Measurements from ENCODE around the gene PLOD3.

The PLOD3 gene

DNA sequence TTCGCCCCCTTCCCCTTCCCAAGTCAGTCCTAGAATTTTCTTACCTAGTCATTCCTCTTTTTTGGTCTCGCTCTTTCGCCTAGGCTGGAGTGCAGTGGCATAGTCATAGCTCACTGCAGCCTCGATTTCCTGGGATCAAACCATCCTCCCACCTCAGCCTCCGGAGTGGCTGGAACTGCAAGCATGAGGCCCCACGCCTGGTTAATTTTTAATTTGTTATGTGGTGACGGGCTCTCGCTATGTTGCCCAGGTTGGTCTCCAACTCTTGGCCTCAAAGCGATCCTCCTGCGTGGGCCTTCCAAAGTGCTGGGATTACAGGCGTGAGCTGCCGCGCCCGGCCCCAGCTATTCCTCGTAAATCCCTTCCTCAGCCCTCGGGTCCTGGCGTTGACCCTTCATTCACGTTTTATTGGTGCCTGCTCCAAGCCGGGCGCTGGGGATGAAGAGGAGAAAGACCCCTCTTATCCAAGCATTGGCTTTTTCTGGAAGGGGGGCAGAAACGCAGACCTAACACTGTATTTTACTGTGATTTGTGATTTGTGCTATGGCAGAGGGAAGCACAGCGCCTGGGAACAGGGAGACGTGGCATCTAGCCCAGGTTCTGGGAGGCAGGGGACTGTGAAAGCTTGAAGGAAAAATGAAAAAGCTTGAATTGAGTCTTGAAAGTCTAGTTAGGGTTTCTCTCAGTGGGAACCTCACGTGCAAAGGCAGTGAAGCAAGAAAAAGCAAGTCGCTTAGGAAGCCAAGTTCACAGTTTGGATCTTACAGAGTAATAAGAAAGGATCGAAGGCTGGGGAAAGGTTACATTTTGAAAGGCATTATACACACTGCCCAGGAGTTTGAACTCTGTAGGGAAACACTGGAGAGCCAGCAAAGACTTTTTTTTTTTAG is 1.1 kb upstream of the PLOD3 start:
- H3K4me3 ChIP-seq (replicated peaks in 1 of 2; ENCODE audit: low read depth in 2 of 2, low read length in 2 of 2): peak overlapping the region; percentile 79 to 87
- DNase-seq (ENCODE audit: low read depth in 2 of 2): peak; percentile 12 to 20
- no peak for TF ChIP-seq CTCF (IDR thresholded peaks at IDR 0.05; ENCODE audit: low read depth, low read length)

DNA sequence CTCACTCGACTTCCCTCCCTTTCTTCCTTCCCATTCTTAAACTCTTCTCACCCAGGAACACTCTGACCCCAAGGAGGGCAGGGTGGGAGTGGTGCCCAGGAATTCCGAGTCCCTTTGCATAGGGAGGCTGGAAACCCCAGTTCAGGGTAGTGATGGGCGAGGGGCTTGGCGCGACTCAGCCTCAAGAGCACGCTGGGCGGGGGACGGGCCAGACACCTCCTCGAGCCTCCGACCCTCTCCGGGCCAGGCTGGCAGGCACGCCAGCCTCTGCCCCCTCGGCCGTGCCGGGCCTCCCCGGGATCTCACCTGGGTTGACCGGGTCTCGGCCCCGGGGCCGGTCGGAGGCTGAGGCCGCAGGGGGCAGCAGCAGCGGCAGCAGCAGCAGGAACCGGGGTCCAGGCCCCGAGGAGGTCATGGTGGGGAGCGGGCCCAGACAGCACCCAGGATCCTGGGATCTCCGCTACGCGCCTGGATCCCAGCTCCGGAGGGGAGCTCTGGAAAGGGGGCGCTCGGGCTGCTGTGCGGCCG is 457 bp downstream of the PLOD3 start:
- no peak for TF ChIP-seq CTCF (IDR thresholded peaks at IDR 0.05; ENCODE audit: low read depth, low read length)
- DNase-seq (ENCODE audit: low read depth in 2 of 2): no peak
- peak overlapping the region; percentile 79 to 87 for H3K4me3 ChIP-seq (replicated peaks in 1 of 2; ENCODE audit: low read depth in 2 of 2, low read length in 2 of 2)

GRCh38 chr7:101216001-101216859 is 1.2 kb downstream of the PLOD3 start:
- DNase-seq (ENCODE audit: low read depth in 2 of 2): peak; percentile 29 to 36
- peak overlapping the region; percentile 79 to 87 for H3K4me3 ChIP-seq (replicated peaks in 1 of 2; ENCODE audit: low read depth in 2 of 2, low read length in 2 of 2)
- TF ChIP-seq CTCF (IDR thresholded peaks at IDR 0.05; ENCODE audit: low read depth, low read length): no peak

DNA sequence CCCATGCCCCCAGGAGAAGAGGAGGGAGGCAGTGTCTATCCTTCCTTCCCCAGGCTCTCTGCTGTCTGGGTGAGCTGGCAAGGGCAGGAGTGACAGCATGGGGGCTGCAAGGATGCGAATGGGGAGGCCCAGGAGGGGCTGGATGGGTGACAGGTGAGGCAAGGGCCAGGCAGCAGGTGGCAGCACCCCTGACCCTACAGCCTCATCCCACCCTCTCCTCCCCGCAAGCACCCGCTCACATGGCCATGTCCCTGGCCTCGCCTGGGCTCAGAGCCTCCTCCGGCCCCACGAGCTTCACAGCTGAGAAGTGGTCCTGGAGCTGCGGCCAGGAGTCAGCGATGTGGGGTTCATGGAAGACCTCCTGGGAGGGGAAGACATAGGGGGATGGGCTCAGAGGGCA is 5.4 kb downstream of the PLOD3 start:
- no peak for DNase-seq (ENCODE audit: low read depth in 2 of 2)
- TF ChIP-seq CTCF (IDR thresholded peaks at IDR 0.05; ENCODE audit: low read depth, low read length): no peak

GRCh38 chr7:101211501-101211900 is 5.9 kb downstream of the PLOD3 start:
- H3K4me3 ChIP-seq (replicated peaks in 1 of 2; ENCODE audit: low read depth in 2 of 2, low read length in 2 of 2): no peak overlapping the region
- DNase-seq (ENCODE audit: low read depth in 2 of 2): no peak
- no peak for TF ChIP-seq CTCF (IDR thresholded peaks at IDR 0.05; ENCODE audit: low read depth, low read length)

More for the DNA sequence above, 5.4 kb downstream of the PLOD3 start:
- H3K4me3 ChIP-seq (replicated peaks in 1 of 2; ENCODE audit: low read depth in 2 of 2, low read length in 2 of 2): no peak overlapping the region

DNA sequence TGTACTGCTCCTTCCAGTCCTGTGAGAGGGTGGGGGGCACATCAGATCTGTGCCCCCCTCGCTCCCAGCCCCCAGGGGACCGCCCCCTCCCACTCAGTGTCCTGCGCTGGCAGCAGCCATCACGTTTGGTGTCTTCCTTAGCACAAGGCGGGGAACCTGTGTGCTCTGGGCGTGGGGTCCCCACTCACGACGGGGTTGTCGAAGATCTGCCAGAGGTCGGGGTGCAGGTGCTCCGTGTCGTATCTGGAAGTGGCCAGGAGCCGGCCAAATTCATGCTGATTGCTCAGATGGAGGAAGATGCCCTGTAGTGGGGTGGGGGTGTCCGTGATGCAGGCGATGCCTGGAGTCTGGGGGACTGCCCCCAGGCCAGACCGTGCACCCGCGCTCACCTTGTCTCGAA is 7.2 kb downstream of the PLOD3 start:
- no peak overlapping the region for H3K4me3 ChIP-seq (replicated peaks in 1 of 2; ENCODE audit: low read depth in 2 of 2, low read length in 2 of 2)
- no peak for TF ChIP-seq CTCF (IDR thresholded peaks at IDR 0.05; ENCODE audit: low read depth, low read length)
- no peak for DNase-seq (ENCODE audit: low read depth in 2 of 2)

All from cardiac fibroblast (primary cell).